Type B pancreatic cell (in vitro differentiated cells): Measurements from ENCODE around the gene TRAM2. TPM values are rescaled to one million over a fixed set of nuclear protein-coding genes. Genes with fewer than 3 reads are reported as not detected.

Source experiments
- DNase-seq: peaks from one replicate; pipeline ENCODE4 v3.0.0; 2021; ENCODE audit warnings: mixed read lengths; ENCODE audit not compliant: unreplicated experiment; ENCODE audit errors: extremely low spot score
- H3K27ac Mint-ChIP-seq: 2 replicates; pipeline ENCODE4 v1.8.0; 2021; ENCODE audit warnings: mild to moderate bottlenecking, mixed read lengths
- H3K27me3 Mint-ChIP-seq: 2 replicates; pipeline ENCODE4 v1.8.0; 2021; ENCODE audit warnings: mixed read lengths
- H3K36me3 Mint-ChIP-seq: 2 replicates; pipeline ENCODE4 v1.8.0; 2021; ENCODE audit warnings: mixed read lengths
- H3K4me1 Mint-ChIP-seq: one replicate; pipeline ENCODE4 v1.8.0; 2021; ENCODE audit warnings: mixed read lengths; ENCODE audit not compliant: unreplicated experiment
- H3K4me3 Mint-ChIP-seq: 2 replicates; pipeline ENCODE4 v1.8.0; 2021; ENCODE audit warnings: mild to moderate bottlenecking, mixed read lengths
- H3K9me3 Mint-ChIP-seq: 2 replicates; pipeline ENCODE4 v1.8.0; 2021; ENCODE audit warnings: mixed read lengths
- total RNA-seq: library from RNA; stranded (reverse); gene quantifications from 2 replicates; pipeline ENCODE4 v1.2.1, GENCODE V29; 2021; ENCODE audit warnings: low replicate concordance
- TF ChIP-seq, protein P1 (sequence below): fragments of 200-600 bp; sonication (generic); conservative IDR thresholded peaks from 2 replicates; pipeline ENCODE4 v1.5.0; 2021; ENCODE audit warnings: antibody characterized with exemption, mild to moderate bottlenecking

Gene TRAM2
- total RNA-seq, 1 donor from 2014 or later = 23.0 TPM

DNA sequence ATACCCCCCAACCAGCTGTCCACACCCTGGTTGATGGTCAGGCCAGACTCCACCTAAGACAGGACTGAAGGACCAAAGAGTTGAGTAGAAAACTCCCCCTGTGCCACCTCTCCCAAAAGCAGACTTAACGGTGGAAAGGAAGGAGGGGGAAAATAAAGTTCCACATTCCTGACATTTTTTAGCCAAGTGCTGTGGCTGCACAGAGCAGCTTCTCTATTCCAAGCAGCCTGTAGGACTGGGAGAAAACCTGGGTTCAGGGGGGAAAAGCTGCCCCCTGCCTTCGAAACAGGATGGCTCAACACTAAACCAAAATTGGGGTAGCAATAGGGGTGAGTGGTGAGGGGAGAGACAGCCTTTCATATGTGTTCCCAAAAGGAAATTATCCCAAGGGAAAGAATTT lies 3.6 kb downstream of the TRAM2 start:
- Mint-ChIP-seq H3K4me1 (peaks cover 56% of the 10 kb centered on the region), H3K4me3 (peak overlapping the region; percentile 85), H3K36me3 (no peaks in the 10 kb centered on the region), H3K27me3 (no peaks in the 10 kb centered on the region), H3K27ac (peak overlapping the region; percentile 68), H3K9me3 (no peaks in the 10 kb centered on the region)
- TF ChIP-seq, protein P1, sequence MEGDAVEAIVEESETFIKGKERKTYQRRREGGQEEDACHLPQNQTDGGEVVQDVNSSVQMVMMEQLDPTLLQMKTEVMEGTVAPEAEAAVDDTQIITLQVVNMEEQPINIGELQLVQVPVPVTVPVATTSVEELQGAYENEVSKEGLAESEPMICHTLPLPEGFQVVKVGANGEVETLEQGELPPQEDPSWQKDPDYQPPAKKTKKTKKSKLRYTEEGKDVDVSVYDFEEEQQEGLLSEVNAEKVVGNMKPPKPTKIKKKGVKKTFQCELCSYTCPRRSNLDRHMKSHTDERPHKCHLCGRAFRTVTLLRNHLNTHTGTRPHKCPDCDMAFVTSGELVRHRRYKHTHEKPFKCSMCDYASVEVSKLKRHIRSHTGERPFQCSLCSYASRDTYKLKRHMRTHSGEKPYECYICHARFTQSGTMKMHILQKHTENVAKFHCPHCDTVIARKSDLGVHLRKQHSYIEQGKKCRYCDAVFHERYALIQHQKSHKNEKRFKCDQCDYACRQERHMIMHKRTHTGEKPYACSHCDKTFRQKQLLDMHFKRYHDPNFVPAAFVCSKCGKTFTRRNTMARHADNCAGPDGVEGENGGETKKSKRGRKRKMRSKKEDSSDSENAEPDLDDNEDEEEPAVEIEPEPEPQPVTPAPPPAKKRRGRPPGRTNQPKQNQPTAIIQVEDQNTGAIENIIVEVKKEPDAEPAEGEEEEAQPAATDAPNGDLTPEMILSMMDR = no peak
- DNase-seq = no peak

DNA sequence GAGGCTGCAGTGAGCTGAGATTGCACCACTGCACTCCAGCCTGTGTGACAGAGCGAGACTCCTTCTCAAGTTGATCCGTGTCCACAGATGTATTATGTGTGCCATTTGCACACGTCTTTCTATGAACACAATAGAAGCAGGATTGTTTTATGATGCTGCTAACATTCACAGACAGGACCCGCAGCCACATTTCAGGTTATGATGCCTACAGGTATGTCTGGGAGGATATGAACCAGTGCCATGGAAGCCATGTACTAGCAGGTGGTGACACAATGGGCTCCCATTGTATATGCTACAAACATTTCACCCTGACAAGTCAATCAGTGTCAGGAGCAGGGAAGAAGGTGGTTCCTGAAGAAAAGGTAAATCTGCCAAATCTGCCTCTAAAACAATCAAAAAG lies 4.3 kb downstream of the TRAM2 start:
- no peaks in the 10 kb centered on the region for H3K36me3 Mint-ChIP-seq
- no peaks in the 10 kb centered on the region for H3K27me3 Mint-ChIP-seq
- TF ChIP-seq, protein P1 = no peak
- no peak overlapping the region for H3K27ac Mint-ChIP-seq
- DNase-seq = no peak
- H3K4me1 Mint-ChIP-seq = peaks cover 52% of the 10 kb centered on the region
- no peak overlapping the region for H3K4me3 Mint-ChIP-seq
- no peaks in the 10 kb centered on the region for H3K9me3 Mint-ChIP-seq

DNA sequence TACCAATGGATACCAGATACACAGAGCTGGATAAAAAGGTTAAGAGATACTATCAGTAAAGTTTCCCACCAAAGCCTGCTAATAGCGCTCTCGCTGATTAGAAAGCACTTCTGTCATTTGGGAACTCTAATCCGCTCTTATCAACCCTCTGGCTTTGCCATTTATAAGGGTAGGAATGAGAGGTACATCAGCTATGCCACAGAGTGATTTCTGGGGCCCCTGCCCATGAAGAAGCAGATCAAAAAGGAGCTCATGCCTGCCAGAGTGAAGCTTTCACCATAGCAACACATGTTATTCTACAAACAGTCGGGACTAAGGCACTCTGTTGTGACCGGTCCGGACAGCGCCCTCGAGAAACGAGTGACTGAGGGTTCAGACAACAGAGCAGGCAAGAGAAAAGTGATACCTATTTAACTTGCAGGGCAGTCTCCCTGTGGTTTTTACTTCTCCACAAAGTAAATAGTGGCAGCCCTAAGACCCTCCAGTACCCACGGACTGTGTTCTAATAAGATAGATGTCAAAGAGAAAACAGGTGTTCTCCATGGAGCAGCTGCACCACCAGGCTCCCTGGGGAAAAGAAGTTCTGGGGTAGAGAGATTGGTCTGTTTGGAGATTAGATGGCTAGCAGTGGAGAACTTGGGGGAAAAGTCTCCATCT lies 5.6 kb downstream of the TRAM2 start:
- H3K27ac Mint-ChIP-seq = peak overlapping the region; percentile 22
- TF ChIP-seq, protein P1 = no peak
- no peak for DNase-seq
- no peak overlapping the region for H3K4me3 Mint-ChIP-seq
- H3K36me3 Mint-ChIP-seq = peaks cover 4% of the 10 kb centered on the region
- H3K27me3 Mint-ChIP-seq = no peaks in the 10 kb centered on the region
- H3K4me1 Mint-ChIP-seq = peaks cover 58% of the 10 kb centered on the region
- H3K9me3 Mint-ChIP-seq = no peaks in the 10 kb centered on the region

DNA sequence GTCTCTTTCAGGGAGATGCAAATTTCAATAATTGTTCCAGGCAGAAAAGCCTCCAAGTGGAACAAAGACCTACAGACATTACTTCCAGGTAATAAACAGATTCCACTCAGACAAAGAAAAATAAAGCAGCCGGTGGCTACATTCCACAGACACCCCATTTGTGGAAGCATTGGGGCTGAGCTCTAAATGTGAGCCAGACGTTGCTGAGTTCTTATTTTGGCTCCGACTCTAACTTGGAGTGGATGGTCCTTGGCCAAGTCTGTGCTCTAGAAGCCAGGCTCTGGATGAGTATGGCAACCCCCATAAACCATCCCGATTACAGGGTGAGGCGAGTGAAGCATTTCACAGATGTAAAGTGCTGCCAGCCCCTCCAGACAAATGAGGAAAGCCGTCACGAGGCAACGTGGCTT lies 6.6 kb downstream of the TRAM2 start:
- Mint-ChIP-seq H3K27me3 (no peaks in the 10 kb centered on the region), H3K4me1 (peaks cover 51% of the 10 kb centered on the region), H3K27ac (no peak overlapping the region), H3K4me3 (no peak overlapping the region), H3K9me3 (no peaks in the 10 kb centered on the region), H3K36me3 (peaks cover 4% of the 10 kb centered on the region)
- TF ChIP-seq, protein P1 = no peak
- DNase-seq = no peak

DNA sequence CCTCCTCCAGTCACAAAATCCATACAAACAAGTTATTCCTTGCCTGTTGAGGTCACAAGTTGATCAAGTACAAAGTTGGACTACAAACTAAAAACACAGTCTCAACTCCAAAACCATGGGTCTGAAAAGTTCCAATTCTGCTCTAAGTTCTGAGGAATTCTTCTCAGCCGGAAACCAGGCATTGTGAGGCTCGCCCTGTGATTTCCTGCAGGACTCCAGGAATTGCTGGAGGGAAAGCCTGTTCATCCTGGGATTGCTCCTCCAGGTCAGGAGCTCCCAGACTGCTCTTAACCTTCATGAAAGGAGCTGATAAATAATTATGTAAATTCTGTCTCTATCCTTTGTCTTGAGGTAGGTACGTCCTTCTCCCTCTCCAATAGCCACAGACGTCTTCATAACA lies 8.5 kb downstream of the TRAM2 start:
- TF ChIP-seq, protein P1 = no peak
- no peak for DNase-seq
- no peaks in the 10 kb centered on the region for H3K9me3 Mint-ChIP-seq
- H3K27me3 Mint-ChIP-seq = no peaks in the 10 kb centered on the region
- peaks cover 11% of the 10 kb centered on the region for H3K36me3 Mint-ChIP-seq
- H3K4me3 Mint-ChIP-seq = no peak overlapping the region
- H3K27ac Mint-ChIP-seq = no peak overlapping the region
- H3K4me1 Mint-ChIP-seq = peaks cover 38% of the 10 kb centered on the region
